ENCODE results near the gene IGSF11.

IGSF11 gene

DNA sequence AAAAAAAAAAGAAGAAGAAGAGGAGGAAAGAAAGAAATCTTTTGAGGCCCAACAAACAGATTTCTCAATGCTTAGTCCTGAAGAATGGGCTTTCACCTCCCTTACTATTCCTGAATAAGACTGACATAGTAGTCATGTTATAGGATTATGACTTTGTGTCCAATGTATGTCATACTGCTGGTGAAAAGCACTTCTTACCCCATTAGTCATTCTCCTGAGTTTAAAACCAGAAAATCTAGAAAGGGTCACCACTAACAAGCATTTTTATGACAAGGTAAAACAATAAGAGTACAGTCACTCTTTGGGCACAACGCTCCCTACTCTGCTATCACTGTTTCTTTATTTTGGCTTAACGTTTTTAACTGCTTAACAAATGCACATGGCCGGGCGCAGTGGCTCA, 88.2 kb downstream of the IGSF11 start:
- no peak for DNase-seq

DNA sequence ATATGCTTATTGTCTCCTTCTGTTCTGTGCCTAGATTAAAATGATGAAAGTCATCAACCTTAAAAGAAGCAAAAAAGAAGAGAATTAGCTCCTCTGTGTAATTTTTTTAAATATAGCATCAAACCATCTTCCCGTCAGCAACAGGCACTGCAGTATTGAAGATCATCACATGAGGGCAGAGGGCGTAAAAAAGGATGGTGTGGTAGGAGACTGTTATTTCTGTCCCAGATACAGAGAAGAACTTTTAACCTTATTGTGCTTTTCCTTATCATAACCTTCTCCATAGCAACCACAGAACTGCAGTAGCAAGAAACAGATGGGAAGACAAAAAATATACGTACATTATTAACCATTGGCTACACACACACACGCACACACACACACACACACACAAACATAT, 88.8 kb downstream of the IGSF11 start:
- DNase-seq = no peak

DNA sequence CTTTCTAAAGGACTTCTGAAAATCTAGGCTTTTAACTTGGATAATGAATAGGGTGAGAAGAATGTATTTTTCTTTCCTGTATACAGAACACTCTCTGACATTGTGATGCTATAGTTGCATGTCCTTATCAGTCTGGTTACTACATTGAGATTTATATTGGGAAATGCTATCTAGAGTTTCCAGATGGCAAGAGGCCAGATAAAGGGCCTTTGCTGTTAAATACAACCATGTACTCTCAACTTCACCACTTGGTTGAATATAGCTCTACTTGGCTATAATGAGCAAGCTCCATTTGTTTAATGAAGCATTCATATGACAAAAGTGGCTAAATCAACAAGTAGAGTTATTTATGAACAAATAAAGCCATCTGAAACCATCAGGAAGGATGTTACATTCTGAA, 91.0 kb downstream of the IGSF11 start:
- no peak for DNase-seq

DNA sequence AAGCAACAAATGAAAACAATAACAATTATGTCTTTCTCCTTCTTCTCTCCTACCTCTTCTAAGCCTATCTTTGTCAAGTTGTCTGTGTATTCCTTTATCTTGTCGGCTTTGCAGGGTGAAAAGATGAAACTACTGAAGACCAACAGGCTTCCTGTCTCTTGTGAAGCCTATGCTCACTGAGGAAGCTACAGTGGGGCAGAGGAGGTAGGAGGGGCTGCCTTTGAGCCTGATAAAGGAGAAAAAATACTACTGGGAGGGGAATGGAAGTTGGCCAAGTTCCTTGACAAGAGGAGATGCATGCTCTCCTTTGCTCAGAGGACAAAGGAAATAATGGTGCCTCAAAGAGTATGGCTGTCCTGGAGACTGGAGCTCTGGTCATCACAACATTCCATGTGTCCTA, 92.0 kb downstream of the IGSF11 start:
- DNase-seq = no peak

DNA sequence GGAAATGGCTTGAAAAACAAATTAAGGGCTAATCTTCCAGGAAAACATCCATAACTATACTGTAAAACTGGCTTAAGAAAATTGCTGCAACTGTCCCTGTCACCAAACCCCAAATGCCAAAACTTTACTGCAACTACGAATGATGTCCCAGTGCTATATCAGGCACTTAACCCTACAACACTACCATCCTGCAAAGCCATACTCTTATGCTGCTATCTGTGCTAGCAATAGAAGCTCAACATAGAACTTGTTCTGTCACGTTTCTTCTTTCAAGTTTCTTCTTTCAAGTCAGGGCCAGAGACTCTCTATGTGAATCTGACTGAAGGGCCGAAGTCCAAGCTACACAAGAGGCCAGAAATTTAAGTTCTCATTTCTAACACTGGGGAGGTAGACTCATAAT, 92.5 kb downstream of the IGSF11 start:
- no peak for DNase-seq

DNA sequence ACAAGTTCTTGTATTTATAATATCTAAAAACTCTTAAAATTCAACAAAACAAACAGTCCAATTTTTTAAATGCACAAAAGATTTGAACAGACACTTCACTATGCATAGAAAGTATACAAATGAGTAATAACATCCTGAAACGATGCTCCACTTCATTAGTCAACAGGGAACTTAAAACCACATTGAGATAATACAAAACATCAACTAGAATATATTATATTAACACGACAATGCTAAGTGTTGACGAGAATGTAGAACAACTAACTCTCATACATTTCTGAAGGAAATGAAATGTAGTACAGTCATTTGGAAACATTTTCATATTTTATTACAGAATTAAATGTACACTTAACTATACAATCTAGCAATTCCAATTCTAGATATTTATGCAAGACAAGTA, 93.4 kb downstream of the IGSF11 start:
- no peak for DNase-seq

DNA sequence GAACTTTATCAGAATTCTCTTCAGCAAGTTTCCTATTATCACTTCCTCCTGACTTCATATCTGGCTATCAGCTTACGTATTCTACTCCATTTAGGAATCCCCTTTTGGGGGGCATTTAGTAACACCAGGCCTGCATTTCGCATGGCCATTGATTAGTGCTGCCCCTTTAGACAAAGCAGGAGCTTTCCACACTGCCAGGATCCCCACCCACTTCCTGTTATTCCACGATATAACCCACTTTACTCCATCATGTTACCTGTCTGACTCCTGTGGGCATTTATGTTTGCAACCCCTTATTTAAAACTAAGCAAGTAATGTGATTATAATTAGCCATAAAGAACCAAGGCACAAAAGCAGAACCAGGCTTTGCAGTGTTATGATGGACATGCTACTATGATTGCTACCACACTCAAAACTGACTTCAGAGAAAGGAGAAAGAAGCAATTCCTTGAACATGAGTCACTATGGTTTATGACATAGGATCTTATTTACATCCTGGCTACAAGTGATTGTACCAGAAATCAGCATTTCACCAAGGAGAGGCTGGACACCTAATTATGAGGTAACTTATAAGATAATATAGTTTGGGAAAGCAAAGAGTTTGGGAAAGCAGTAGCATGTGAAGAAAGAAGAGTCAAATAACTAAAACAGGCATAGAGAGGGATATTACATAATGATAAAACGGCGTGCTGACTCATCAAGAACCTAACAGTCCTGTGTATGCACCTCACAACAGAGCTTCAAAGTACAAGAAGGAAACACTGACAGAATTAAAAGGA, 96.3 kb downstream of the IGSF11 start:
- DNase-seq = no peak

- no peak for DNase-seq
These were observed 97.8 kb downstream of the IGSF11 start for GRCh38 chr3:118936811-118937210.

DNA sequence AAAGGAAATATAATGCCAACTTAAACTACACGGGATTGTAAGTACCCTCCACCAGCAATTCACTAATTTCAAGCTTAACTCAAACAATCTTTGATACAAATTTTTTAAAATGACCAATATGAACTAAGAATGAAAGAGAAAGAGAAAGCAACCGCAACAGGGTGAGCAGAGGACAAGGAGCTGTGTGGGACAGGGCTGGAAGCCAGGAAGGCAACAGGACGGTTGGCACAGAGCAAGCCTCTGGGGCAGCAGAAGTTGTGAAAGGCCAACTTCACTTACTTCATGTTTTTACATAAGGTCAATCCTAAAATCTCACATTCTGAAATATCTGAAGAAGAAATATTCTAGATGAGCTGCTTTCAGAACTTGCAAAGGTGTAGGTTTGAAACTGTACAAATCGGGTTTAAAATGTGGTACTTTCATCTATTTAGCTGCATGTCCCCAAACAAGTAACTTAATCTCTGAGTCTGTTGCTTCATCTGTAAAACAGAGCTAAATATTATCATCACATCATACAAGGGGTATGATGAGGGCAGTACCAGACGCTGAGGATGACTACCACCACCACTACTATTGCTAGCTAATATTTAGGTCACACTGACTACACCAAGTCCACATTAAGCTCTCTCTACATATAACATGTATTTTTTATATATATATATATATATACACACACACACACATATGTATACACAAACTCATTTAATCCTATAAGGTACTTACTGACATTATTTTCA, 101.7 kb downstream of the IGSF11 start:
- no peak for DNase-seq

GRCh38 chr3:118931996-118932395, 102.7 kb downstream of the IGSF11 start:
- DNase-seq = no peak

DNA sequence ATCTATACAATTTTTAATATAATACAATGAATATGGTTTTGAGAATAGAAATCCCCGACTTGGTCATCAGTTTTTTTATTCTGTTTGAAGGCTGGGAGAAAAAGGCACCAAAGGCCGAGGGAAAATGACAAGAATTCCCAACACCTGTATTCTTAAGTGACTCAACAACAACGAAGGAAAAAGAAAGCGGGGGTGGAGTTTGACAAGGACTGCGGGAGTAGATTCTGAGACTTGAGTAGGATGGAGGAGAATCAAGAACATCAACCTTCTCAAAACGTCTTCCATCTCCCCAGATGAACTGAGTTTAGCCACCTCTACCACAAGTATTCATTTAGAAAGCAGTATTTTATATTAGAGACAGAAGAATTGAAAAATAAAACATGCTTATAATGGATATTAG, 107.2 kb downstream of the IGSF11 start:
- DNase-seq = no peak

DNA sequence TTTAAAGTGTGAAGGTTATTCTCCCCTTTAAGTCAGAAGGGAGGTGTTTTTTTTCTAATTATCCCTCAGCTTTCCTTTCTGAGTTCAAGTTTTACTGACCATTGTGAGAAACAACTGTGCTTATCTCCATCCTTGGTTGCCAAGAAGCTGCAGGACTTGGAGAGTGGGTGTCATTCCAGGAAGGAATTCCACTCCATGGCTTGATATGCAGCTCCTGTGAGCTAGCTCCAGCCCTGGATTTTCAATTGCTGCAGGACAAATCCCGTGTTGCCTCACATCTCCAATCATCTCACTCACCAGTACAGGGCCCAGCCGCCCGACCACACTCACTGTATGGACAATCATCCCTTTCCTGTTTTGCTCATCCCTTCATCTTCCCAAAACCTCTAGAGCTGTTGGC, 122.5 kb downstream of the IGSF11 start:
- DNase-seq = no peak

GRCh38 chr3:118910332-118910731, 124.3 kb downstream of the IGSF11 start:
- no peak for DNase-seq

DNA sequence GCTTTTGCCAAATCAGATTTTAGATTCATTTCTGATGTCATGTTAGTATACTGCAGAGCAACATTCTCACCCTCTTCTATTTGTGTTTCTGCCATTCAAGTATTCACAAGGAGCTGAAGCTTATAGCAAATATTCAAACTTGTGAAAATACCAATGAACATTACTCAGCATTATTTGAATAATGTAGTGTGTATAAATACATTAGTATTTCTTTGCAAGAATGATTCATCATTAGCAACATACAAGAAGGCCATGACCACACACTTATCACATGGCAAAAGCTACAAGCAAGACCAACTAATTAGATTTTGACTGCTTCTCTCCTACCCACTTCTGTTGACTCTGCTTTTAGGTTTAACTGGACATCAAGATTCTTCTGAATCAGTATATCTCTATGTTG, 124.9 kb downstream of the IGSF11 start:
- no peak for DNase-seq

GRCh38 chr3:118907909-118908308, 126.7 kb downstream of the IGSF11 start:
- no peak for DNase-seq

- DNase-seq = no peak
These were observed 133.7 kb downstream of the IGSF11 start for GRCh38 chr3:118900737-118901525.

- no peak for DNase-seq
These were observed 144.4 kb downstream of the IGSF11 start for GRCh38 chr3:118890206-118890605.

DNA sequence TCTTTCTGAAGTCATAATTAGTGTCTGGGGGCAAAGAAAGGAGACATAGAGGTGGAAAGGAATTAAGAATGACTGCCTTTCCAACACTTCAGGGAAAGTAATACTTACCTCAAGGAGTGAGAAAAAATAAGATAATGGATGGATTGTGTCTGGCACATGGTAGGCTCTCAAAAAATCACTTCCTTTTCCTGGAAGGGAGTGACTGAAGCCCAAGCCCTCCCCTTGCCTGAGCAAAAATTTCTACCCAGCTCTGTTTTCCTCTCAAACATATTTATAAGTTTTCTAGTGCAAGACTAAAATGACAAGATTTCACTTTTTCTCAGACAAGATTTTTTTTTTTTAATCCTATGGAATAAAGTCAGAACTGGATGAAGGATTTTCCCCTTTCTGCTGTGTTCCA, 145.0 kb downstream of the IGSF11 start:
- no peak for DNase-seq

- no peak for DNase-seq
These were observed 147.9 kb downstream of the IGSF11 start for GRCh38 chr3:118886708-118887107.

DNA sequence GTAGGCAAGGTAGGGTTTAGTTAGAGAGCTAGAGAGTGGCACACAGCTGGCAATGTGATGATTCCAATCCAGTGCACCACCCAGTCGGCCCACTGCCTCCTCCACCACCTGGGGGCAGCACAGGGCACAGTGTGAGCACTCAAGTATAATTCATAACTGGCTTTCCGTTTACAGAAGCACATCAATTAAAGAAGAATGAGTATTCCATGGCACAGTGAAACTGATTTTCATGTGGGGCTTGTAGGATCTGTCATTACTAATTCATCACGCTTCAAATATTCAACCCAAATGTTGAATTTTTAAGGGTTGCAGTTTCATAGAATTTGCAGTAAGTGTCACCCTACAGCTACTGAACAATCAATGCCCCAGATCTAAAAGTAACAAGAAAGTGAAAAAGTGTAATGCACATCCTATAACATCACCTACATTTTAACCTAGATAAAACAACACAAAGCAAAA, 149.9 kb downstream of the IGSF11 start:
- peak; percentile 60 for DNase-seq

GRCh38 chr3:118882353-118882947, 152.2 kb downstream of the IGSF11 start:
- peak; percentile 49 for DNase-seq

DNA sequence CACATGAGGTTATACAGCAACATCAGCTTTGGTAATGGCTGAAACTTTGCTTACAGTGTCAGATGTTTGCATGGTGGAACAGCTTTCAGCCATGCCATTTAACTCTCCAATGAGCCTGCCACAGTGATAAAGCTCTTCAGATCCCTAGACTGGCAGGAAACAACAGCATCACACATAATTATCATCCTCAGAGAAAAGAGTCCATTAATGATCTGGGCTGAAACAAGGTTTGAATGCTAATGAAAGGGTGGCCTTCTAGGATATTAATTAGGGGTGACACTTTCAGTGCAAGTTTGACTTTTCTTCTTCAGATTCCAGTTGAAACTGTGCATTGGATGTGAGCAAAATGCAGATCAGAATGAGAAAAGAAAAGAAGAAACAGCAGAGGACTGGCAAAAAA, 166.6 kb downstream of the IGSF11 start:
- no peak for DNase-seq

DNA sequence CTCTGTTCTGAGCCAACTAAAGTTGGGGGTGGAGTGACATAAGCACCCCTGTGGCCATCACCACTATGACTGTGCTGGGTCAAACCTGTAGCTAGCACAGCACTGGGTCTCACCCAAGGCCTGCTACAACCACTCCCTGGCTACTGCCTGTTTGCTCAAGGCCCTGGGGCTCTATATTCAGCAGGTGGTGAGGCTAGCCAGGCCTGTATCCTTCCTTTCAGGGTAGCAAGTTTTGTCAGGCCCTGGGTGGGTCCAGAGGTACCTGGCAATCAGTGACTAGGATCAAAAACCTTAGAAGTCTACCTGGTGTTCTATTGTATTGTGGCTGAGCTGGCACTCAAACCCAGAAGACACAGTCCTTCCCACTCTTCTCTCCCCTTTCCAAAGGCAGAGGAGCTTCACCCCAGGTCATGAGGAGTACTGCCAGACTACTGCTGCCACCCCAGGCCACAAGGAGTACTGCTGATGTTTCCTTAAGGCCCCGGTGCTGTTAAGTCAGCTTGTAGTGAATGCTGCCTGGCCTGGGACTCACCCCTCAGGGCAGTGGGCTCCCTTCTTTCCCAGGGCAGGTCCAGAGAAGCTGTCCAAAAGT, 170.8 kb downstream of the IGSF11 start:
- DNase-seq = no peak

Data from CD4-positive, alpha-beta T cell treated with Interferon gamma for 1 hour (primary cell).